8988T (cell line): ENCODE data around the gene TREX2.

Source experiments
- DNase-seq: peaks from one replicate; pipeline ENCODE4 v3.0.0; 2011

TREX2 gene

DNA sequence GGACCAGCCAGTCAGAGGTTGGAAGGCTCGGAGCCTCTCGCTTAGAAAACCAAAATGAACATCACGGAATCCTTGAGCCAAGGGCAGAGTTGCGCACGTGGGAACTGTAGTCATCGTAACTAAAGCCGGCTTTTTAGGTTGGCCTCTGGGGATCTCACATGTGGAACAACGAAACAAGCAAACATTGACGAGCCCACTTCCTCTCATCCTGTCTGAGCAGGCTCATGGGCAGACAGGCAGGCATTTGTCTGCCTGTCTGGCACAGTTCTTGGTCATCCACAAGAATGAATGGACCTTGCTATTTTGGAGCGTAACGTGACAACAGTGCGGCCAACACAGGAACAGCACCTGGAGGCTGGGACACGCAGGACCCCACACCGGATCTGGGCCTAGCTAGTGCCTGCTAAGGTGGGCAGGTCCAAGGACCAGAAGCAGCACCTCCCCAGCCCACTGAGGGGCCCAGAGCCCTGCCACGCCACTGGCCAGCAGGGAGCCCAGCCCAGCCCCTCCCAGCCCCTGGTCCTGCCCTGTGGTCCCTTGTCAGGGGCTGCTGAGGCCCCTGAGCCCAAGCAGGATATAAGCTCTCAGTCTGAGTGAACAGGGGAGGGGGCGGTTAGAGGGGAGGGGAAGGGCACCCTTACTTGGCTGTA, 9.2 kb upstream of the TREX2 start:
- DNase-seq = no peak

DNA sequence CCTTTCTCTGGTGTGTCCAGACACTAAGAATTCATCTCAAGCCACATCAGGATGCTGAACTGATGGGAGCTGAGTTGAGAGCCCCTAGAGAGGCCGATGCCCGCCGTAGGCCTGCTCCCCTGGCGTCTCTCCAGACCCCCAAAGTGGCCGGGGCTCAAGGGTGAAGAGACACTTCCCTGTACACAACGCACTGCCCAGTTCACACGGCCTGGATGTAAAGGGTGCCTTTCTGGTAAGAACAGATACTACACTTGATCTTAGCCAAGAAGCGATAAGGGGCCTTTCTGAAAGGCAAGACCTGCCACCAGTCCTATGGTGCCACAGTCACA, 5.1 kb upstream of the TREX2 start:
- no peak for DNase-seq

DNA sequence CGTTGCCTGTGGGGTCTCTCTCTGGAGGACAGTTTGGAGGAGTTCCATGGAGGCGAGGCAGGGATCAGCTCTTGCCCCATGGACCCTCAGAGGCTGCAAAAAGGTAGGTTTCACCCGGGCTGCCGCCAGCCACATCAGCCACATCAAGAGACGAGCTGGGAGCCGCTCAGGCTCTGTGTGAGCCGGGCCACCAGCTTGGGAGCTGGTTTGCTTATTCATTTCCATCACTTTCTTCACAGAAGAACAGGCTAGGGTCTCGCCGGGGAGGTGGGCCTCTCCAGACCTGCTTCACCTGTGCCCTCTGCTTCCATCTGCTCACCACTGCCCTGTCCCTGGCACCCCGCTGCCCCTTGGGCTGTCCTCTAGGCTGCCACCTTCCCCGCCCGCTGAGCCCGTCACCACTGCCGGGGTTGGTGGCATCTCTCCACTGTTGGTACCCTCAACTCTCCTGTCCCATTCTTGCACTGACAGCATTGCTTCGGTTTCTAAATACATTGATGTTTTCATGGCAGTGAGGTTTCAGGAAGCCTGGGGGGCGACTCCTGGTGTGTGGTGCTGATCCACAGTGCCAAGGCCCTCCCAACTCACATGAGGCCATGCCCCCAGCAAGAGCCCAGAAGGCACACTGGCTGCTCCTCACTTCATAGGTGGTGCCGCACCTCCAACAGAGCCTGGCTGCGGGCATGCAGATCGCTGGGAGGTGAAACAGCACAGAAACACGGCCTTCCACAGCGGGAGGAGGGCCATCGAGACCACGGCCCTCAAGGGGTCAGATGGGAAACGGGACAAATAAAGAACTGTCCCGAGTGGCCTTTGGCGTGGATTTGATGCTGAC, 4.5 kb upstream of the TREX2 start:
- DNase-seq = no peak

DNA sequence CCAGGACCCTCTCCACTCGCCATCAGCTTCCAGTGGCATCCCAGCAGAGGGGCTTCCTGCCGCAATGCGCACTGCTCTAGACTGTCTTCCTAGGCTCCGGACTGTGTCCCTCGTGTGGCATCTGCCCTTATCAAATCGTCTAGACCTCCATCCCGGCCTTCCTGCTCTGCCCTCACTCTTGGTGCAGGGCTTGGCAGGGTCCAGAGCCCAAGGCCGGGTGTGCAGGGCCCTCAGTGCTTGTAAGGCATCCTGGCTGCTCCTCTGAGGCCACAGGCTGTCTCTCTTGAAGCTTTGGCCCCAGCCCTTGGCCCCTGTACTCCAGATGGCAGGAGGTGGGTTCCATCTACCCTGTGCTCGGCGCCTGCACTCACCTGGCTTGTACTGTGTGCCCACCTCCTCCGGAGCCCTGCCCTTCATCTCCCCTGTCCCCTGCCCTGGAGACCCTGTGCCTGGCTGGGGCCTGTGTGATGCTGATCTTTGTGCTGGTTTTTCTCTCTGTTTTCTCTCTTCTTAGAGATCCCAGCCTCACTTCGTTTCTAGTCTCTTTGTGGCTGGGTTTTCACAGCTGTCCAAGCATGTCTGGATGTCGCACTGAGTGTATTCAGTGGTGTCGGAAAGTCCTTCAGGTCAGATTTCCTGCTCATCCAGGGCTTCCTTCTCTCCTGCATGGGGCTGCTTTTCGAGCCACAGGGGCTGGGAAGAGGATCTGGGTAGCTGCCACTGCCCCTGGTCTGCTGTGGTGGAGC, 3.7 kb upstream of the TREX2 start:
- no peak for DNase-seq

DNA sequence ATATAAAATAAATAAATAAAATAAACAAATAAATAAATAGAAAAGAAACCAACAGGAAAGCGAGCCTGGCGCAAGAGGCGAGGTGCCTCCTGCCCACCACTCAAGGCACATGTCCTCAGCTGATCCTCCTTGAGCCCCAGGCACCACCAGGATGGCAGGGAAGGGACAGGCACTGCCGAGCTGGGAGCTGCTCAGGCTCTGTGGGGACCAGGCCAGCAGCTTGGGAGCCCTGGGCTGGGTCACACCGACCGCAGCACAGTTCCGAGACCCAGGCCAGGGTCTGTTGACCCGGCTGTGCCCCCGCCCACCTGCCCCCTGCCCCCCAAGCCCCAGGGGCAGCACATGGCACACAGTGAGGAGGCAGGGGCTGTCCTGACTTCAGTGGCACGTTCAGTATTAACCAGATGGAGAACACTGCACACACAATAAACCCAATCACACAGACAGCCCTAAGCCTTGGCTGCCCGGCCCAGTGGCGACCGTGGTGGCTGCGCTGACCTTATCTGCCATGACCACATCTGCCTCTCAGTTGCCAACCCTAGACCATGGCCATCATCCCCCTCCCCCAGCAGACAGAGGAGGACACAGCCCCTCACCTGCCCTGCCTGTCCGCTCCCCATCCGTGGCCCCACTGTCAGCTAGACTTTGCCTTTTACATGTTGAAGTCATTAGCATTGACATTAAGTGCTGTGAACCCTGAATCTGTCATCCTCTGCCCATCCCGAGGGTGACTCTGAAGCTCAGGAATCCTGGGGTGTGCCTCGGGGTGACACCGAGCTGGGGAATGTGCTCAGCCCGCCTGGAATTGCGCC, 2.9 kb upstream of the TREX2 start:
- DNase-seq = no peak

DNA sequence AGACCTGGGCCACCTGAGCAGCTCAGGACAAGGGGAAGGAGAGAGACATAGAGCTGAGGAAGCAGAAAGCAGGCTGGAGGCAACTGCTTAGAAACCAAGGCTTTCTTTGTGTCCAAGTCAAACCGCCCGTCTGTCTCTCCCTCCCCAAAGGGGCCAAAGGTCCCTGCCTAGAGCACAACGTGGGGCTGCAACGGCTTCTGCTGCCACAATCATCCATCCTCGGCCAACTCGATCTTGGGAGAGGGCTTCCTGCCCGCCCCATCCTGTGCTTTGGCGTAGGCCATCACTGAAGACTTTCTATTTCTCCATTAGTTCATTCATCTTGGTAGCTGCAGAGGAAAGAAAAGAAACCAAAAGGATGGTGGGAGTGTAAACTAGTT, 1.7 kb upstream of the TREX2 start:
- DNase-seq = no peak

DNA sequence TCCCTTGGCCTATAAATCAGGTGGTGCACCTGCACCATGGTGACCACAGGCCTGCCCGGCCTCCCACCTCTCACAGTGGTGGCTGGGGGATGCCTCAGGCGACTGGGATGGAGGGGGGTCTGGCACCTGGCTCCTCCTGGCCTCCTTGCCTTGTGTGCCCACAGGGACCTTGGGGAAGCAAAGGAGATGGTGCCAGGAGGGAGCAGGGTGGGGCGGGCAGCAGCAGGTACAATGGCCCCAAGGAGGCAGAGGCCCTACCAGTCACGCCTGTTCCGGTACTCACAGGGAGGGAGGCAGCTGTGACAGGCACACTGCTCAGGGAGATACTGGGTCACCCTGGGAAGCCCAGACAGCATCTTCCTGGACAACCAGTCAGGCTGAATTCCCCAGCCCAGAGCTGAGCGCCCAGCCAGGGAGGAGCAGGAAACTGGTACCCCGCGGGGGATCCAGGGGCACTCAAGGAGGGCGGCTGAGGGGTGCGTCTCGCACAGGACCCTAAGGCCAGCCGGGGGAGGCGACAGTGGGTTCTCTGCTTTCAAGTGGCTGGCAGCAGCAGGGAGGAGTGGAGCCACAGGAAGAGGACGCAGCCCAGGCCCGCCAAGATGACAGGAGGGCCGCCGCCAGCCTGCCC, 1.2 kb upstream of the TREX2 start:
- no peak for DNase-seq

DNA sequence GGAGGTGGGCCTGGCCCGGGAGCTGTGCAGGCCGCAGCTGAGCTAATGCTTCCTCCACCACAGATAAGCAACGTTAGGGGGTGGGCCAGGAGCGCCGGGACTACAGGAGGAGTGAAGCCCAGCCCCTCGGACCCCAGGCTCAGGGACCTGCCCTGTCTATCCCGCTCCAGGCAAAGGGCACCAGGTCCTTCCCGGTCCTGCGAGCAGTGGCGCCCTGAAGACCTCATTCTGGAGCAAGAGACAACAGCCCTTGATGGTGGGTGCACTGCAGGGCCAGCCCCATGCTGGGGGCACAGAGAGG, 730 bp upstream of the TREX2 start:
- no peak for DNase-seq

DNA sequence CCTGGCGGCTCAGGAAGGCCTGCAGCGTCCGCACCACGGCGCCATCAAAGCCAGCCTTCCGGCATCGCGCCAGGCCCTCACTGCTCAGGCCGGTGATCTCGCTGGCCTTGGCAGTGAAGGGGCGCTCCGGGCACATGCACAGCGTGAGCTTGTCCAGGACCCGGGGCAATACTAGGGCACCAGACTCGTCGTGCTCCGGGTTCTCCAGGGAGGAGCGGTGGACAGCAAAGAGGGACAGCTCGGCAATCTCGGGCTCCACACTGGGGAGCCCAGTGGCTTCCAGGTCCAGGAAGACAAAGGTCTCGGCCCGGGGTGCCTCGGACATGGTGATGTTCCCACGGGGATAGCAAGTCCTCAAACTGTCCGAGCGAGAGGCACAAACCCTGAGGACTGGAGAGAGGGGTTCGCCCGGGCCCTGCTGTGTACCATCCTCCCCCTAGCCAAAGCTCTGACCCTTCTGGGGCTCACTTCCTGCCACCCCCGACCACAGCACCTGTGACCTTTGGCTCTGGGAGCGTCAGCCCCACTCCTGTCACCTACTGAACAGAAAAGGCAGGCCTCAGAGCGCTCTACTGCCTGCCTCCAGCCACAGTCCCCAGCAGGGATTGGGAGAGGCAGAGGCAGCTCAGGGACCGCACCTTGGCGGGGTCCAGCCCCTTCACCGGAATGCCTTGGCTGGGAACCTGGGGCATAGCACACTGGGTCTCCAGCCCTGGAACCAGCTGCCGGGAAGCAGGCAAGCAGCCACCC, 575 bp downstream of the TREX2 start:
- DNase-seq = no peak

DNA sequence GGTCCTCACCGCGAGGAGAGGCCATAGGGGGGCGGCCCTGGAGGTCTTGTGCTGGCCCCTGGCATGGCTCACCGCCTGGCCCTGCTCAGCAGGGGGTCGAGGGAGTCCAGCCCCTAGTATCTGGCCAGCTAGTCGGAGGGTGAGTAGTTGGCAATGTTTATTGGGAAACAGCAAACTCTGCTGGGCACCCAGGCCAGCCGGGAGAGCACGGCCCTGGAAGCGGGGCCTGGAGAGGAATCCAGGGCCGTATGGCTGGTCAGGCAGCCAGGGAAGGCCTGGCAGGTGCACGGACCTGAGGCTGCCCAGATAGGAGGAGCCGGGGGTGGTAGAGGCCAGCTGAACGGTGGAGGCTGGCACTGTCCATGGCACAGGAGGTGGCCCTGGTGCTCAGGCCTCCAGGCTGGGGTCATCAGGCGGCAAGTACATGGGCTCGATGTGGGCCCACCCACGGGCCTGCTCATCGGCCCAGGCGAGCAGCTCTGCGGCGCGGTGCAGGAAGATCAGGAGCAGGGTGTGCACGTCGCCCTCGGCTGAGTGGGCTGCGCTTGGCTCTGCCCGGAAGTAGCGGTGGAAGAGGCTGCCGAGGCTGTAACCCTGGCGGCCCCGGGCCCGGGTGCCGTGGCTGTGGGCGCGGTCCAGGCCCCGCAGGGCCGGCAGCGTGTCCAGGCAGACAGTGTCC, 1.4 kb downstream of the TREX2 start:
- DNase-seq = no peak

DNA sequence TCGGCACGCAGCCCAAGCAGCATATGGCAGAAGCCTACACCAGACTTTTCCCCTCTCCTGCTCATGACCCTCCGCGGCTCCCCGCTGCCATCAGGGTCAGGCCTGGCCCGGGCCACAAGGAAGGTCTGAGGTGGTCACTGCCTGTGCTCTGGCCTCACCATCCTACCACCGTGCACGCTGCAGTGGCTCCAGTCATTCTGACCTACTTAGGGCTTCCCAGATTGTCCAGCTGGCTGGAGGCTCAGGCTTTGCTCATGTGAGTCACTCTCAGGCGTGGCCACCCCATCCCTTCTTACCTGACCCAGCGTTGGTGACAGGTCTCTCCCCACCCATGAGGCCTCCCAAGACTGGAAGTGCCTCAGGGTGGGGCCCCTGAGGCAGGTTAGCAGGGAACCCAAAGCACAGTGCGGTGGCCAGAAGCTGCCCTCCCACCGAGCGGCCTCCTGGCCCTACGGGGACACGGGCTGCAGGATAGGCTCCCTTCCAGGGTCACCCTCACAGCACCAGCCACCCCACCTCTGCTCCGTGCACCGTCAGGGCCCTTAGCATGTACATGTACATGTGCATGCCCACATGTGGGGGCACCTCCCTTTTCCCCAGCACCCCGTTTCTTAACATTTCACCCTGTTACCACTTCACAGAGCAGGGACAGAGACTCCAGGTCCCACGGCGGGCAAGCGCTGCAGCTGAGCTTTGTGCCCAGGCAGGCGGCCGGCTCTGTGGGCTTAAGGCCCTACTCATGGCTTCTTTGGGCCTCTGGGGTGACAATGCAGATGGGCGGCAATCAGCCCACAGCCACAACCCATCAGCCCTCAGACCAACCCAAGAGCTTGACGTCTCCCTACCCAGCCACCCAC, 2.2 kb downstream of the TREX2 start:
- no peak for DNase-seq

DNA sequence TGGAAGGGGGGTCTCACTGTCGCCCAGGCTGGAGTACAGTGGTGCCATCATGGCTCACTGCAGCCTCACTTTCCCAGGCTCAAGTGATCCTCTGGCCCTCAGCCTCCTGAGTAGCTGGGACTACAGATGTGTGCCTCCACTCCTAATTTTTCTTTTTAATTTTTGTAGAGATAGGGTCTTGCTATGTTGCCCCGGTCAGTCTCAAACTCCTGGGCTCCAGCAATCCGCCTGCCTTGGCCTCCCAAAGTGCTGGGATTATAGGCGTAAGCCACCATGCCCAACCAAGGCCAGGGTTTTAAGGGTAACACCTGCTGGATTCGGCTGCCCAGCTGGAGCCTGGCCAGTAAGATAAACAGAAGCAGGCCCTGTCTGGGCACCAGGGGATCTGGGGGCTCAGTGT, 3.4 kb downstream of the TREX2 start:
- no peak for DNase-seq

DNA sequence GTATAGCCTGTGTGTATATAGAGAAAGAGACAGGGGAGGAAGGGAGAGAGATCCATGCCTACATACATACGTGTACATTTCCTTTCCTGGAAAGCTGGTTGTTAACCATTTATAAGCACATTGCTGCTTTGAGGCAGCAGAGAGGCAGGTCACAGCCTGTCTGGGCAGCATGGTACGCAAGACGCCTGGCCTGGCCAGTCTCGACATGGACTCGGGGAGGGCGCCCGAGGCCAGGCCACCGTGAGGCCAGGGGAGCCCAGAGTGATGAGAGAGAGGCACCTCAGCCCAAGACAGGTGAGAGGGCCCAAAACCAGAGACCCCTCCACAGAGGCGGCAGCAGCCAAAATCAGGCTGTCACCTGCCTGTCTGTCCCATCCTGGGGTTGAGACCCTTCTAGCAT, 3.9 kb downstream of the TREX2 start:
- no peak for DNase-seq

DNA sequence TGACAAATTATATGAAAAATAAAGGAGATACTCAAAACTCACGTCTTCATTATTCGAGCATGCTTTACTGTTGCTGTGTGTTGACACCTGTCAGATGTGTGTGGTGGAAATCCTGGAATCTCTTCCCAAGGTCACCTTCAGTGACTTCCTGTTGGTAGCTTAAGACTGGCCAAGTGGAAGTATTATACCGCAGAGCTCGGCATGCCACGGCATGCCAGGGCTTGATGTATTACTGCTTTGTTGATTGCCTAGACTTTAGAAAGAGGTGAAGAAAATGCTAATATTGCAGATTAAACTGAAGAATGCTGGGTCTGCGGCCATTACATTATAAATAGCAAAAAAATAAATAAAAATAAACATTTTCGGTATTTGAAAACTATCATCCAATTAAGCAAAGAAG, 4.6 kb downstream of the TREX2 start:
- no peak for DNase-seq

DNA sequence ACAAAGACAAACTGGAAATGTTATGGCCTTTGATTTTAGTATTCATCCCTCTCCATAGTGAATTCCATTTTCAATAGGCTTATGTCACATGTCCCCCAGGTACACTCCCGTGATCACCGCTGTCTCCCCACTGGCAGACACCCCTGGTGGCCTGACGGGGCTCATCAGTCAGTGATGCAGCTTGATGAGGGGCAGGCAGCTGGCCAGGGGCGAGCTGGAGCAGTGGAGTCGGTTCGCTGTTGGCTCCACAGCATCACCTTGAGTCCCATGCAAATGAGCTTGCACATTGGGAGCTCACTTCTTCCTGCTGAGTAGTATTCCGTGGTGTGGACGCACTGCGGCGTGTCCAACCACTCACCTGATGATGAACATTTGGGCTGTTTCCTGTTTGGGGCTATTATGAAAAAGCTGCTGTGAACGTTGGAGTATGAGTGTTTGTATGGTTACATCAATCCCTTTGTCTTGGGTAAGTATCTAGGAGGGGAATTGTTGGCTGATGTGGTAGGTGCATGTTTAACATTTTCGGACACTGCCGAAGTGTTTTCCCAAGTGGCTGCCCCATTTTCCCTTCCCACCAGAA, 5.2 kb downstream of the TREX2 start:
- DNase-seq = no peak

DNA sequence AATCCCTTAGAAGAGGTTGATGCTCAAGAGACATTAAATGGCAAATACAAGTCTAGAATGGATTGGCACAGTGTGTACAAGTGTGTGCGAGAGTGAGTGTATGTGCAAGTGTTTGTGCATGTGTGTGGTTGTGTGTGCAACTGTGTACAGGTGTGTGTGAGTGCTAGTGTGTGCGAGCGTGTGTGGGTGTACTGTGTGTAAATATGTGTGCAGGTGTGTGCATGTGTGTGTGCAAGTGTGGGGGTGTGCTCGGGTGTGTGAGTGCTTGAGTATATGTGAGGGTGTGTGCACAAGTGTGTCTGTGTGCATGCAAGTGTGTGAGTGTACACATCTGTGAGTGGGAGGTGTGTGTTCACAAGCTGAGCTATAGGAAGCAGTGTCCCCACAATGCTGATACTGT, 5.9 kb downstream of the TREX2 start:
- DNase-seq = no peak

DNA sequence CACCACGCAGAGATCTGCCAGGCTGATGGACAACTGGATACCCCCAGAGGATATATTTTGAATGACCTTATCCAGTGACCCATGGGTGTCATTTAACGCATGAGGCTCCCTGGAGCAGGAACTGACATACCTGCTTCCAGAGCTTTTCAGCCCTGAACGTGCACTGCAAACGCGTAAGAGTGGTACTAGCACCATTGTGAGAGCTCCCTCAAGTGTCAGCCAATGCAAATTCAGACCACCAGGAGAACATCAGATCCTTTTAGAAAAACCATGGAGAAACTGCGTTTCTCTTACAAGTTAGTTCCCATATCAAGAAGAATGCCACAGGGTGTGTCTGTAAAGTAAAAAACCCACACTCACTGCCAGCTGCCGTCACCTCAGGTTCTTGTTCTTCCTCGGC, 7.3 kb downstream of the TREX2 start:
- no peak for DNase-seq

DNA sequence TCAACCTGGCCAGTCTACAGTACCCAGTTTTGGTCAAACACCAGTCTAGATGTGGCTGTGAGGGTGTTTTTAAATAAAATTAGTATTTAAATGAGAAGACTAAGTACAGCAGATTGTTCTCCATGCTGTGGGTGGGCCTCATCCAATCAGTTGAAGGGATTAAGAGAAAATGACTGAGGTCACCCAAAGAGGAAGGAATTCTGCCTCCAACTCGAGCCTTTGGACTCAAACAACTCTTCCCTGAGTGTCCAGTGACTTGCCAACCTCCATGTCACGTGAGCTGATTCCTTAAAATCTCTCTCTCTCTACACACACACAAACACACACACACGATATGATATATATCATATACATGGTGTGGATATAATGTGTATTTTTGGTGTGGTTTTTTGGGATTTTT, 10.0 kb downstream of the TREX2 start:
- no peak for DNase-seq

DNA sequence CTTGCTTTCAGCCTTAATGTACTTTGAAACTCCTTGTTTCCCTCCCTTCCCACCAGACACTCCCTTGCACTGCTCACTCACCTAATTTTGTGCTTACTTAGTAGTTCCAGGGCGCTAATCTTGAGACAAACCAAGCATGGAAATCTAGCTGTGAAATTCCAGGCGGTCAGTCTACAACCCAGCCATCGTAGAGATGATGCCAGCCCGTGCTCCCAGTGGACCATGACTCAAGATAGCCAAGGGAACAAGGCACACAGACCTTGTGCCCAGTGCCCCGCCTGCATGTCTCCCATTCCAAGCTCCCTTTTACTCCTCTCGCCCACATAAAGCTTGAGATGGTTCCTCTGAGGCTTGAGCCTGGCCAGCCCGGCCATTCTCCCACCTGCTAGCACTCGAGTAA, 11.1 kb downstream of the TREX2 start:
- no peak for DNase-seq

DNA sequence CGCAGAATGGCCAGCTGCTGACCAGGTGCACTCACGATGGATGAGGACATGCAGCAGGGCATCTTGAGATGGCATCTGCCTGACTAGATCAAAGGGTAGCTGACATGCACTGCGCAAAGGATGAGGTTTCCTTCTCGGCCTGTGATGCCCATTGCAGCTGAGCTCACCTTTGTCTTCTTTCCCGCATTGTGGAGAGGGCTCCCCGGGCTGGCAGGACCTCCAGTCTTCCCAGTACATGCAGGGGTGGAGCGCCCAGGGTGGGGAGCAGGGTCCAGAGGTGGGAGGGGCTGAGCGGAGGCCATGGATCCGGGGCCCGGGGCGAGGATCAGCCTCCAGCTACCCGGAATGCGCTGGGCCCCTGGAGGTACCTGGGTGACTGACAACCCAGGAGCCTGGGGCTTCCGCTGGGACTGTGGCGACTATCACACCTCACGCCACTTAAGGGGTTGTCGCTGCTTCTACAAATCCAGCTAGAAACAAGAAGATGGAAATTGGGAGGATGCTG, 12.0 kb downstream of the TREX2 start:
- no peak for DNase-seq
